HG03378 (cell line): ENCODE measurements around the gene HBA2.
"Not testable (repeated sequence)": the region's sequence is repeated elsewhere in the genome, so short reads cannot be mapped to it uniquely, and the experiment has no call there.

ENCODE experiments used
- ATAC-seq: cut with Tn5 transposase; IDR thresholded peaks from one replicate; pipeline ENCODE4 v1.9.1; 2021; ENCODE audit warnings: mild to moderate bottlenecking, moderate library complexity; ENCODE audit not compliant: unreplicated experiment

HBA2 gene

DNA sequence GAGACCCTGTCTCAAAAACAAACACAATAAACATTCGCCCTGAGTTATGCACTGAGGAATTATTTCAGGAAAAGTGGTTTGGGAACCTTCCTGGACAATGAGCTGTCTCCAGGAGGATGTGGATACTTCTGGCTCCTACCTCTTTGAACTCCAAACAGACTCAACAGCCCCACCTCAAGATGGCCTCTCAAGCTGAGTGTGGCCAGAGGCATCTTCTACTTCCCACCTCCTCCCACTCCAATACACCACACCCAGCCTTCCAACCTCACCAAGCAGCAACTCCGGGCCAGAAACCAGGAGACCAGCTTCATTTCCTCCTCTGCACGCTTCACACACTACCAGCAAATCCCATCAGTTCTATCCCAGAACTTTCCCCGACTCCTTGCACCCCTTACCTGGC, 19.2 kb downstream of the HBA2 start:
- no peak for ATAC-seq

DNA sequence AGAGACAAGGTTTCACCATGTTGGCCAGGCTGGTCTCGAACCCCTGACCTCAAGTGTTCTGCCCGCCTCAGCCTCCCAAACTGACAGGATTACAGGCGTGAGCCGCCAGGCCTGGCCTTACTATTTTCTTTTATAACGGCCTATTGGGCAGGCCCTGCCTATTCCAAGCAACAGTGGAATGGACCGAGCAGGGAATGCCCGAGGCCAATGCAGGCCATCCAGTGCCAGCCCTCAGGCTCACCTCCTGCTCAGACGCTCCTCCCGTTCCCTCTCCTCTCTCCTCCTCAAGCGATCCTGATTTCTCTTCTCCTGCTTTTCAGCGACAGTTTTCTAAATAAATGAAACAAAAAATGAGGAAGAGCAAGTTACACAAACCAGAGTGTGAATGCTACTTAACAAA, 20.0 kb downstream of the HBA2 start:
- no peak for ATAC-seq

DNA sequence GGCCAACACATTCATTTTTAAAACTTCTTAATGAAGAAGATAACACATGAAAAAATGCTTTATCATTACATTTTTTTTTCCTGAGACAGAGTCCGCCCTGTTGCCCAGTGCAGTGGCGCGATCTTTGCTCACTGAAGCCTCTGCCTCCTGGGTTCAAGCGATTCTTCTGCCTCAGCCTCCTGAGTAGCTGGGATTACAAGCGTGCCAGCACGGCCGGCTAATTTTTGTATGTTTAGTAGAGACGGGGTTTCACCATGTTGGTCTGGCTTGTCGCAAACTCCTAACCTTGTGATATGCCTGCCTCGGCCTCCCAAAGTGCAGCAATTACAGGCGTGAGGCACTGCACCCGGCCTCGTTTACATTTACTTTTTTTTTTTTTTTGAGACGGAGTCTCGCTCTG, 20.8 kb downstream of the HBA2 start:
- ATAC-seq = no peak

DNA sequence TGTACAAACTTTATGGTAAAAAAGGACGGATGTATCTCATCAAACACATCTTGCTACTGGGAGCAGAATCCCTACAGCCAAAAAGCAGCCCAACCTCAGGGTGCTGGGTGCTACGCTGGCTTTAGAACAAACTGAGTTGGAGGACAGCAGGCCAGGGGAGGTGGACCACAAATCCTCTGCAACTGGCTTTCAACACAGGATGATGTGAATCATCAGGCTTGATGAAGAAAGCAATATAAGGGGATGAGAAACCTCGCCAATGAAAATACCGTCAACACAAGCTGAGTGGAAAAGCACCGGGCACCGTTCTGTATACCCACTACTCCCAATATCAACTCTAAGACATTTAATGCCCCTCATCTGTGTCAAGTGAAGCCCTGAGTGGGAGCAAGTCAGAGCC, 21.8 kb downstream of the HBA2 start:
- ATAC-seq = no peak

DNA sequence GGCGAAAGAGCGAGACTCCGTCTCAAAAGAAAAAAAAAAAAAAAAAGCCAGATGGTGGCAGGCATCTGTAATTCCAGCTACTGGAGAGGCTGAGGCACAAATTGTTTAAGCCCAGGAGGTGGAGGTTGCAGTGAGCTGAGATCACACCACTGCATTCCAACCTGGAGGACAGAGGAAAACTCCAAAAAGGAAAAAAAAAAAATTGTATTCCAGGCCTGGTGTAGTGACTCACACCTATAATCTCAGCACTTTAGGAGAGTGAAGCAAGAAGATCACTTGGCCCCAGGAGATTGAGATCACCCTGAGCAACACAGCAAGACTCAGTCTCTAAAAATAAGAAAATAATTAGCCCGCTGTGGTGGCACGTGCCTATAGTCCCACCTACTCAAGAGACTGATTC, 27.7 kb downstream of the HBA2 start:
- ATAC-seq = no peak

DNA sequence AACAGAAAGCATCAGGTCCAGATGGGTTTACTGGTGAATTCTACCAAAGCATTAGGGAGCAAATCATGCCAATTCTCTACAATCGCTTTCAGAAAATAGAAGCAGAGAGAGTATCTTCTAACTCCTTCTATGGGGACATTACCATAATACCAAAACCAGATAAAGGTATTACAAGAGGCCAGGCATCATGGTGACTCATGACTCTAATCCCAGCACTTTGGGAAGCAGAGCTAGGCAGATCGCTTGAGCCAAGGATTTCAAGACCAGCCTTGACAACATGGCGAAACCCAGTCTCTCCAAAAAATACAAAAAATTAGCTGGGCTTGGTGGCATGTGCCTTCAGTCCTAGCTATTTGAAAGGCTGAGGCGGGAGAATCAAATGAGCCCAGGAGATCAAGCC, 30.6 kb downstream of the HBA2 start:
- no peak for ATAC-seq

DNA sequence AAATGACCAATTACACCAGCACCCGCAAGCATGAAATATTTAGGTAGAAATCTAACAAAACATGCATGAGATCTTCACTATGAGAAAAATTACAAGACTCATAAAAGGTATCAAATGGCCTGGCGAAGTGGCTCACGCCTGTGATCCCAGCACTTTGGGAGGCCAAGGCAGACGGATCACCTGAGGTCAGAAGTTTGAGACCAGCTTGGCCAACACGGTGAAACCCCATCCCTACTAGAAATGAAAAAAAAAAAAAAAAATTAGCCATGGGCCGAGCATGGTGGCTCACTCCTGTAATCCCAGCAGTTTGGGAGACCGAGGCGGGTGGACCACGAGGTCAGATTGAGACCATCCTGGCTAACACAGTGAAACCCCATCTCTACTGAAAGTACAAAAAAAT, 31.4 kb downstream of the HBA2 start:
- not testable (repeated sequence) for ATAC-seq

DNA sequence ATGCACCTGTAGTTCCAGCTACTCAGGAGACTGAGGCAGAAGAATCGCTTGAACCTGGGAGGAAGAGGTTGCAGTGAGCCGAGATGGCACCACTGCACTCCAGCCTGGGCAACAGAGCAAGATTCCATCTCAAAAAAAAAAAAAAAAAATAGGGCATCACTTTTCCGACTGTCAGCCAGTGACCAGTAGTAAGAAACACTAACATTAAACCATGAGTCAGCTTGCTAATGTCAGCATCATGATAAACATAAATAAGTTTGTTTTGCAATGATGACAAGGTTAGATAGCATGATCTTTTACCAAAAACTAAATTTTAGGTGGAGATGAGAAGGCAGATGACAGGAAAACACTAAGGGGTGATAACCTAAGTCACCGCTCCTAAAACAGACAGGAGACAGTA, 36.7 kb downstream of the HBA2 start:
- ATAC-seq = not testable (repeated sequence)

DNA sequence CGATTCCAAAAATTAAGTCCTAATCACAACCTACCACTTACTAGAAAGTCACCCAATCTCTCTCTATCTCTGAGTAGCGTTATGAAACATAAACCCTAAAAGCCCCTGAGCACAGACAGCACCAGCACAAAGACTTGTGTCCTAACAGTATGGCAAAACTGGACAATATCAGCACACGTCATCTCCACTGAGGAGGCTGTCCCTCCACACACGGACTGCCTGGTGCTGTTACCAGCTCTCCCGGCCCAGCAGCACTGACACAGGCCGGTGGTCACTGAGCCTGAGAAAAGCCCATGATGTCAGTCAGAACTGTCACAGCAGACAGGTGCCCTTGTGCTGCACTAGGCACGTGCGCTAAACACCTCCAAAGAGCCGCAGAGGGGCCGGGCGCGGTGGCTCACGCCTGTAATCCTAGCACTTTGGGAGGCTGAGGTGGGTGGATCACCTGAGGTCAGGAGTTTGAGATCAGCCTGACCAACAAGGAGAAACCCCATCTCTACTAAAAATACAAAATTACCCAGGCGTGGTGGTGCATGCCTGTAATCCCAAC, 39.0 kb downstream of the HBA2 start:
- ATAC-seq = not testable (repeated sequence)

DNA sequence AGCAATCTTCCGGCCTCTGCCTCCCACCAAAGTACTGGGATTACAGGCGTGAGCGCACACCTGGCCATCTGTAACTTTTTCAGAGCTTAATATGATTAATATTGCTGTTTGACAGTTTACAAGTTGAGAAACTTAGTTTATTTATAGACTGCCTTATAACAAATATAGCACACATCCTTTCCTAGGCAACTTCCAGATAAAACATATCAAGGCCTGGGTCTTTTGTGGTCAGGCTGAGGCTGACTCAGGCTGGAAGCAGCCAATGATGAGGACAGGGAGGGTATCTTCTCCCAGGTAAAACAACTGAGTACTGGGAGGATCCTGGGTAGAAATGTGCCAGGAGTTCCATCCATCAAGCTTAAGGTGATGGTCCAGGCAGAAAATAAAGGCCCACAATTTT, 40.3 kb downstream of the HBA2 start:
- ATAC-seq = no peak

DNA sequence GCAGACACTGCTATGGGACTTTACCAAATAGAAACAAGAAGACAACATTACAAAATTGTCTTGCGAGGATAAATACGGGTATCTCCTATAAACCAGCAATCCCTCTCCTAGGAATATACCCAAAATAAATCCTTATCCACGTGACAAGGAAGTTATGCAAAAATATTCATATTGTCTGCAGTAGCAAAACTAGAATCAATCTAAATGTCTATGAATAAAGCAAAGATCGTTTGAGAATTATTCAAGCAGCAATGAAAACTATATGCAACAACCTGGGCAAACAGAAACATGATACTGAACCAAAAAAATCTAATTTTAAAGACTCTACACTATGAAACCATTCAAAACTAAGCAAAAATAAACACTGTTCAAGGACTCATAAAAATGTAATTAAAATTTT, 47.3 kb downstream of the HBA2 start:
- no peak for ATAC-seq
